HCT116 (cell line): Measurements from ENCODE around the gene GRIP2. TPM values are rescaled to one million over a fixed set of nuclear protein-coding genes. Genes with fewer than 3 reads are reported as not detected.
A peak's percentile ranks its signal among the peaks of the same experiment; 100 is the strongest.

Source experiments
- ATAC-seq: fragments of 200-7000 bp; cut with Tn5 transposase; 2 replicates; pipeline ENCODE4 v1.9.1; 2020; ENCODE audit warnings: mild to moderate bottlenecking, moderate library complexity
- BruUV-seq: library from RNA; stranded (reverse); fragments of 400-500 nt; replicated peaks from 2 replicates; lab custom pipeline; 2021; lab: Mats Ljungman, UMichigan
- CTCF ChIA-PET: fragments of 300-600 bp; sonication (Branson Sonifier 250); formaldehyde crosslinking; loops from one replicate; lab custom pipeline; 2021; ENCODE audit warnings: antibody characterized with exemption; lab: Charles Lee
- POLR2A ChIA-PET: fragments of 300-600, 350-600 bp; sonication (Branson Sonifier 250); formaldehyde crosslinking; loops from one replicate; lab custom pipeline; 2021; ENCODE audit warnings: antibody characterized with exemption; lab: Charles Lee
- RAD21 ChIA-PET, 2 experiments: fragments of 300-600 bp; sonication (Branson Sonifier 250); formaldehyde crosslinking; loops; one replicate each; lab custom pipeline; 2023; ENCODE audit warnings: low total read pairs in 2 of 2; ENCODE audit not compliant: uncharacterized antibody in 2 of 2, unreplicated experiment in 2 of 2, low non-redundant PET in 1 of 2; lab: Charles Lee
- DNase-seq: peaks from one replicate; pipeline ENCODE4 v3.0.0-alpha.2; 2010; ENCODE audit warnings: low read depth, low spot score
- H2AFZ ChIP-seq: fragments of 200-600 bp; shearing (Covaris generic), sonication (generic); 2 replicates; pipeline ENCODE4 v1.6.1; 2017; ENCODE audit warnings: low read depth, mixed run types, mixed read lengths, antibody characterized with exemption, low read length; ENCODE audit not compliant: poor library complexity, severe bottlenecking
- H3K27ac ChIP-seq: 2 replicates; pipeline ENCODE4 v1.5.1; 2012; ENCODE audit warnings: low read depth, low read length
- H3K27me3 ChIP-seq: fragments of 200-600 bp; sonication (generic); 2 replicates; pipeline ENCODE4 v1.6.1; 2016; ENCODE audit warnings: mixed run types, low read length, mixed read lengths; ENCODE audit not compliant: insufficient read depth
- H3K36me3 ChIP-seq, 2 experiments: fragments of 200-500 bp in 1 of 2; fragments of 200-600 bp in 1 of 2; sonication (Bioruptor generic) in 1 of 2; sonication (generic) in 1 of 2; 2 replicates each; pipeline versions ENCODE4 v1.5.1 to v1.6.1; 2014 to 2016; ENCODE audit warnings: low read length in 2 of 2, inconsistent platforms in 1 of 2, mixed read lengths in 1 of 2, mixed run types in 1 of 2; ENCODE audit not compliant: insufficient read depth in 2 of 2, control insufficient read depth in 1 of 2
- H3K4me1 ChIP-seq, 2 experiments: fragments of 200-600 bp in 1 of 2; sonication (generic) in 1 of 2; 2 replicates each; pipeline versions ENCODE4 v1.5.1 to v1.6.1; 2012 to 2017; ENCODE audit warnings: low read length in 2 of 2, inconsistent platforms in 1 of 2, mild to moderate bottlenecking in 1 of 2, mixed read lengths in 1 of 2, mixed run types in 1 of 2, moderate library complexity in 1 of 2; ENCODE audit not compliant: insufficient read depth in 2 of 2, control insufficient read depth in 1 of 2
- H3K4me2 ChIP-seq: fragments of 200-600 bp; sonication (generic); 2 replicates; pipeline ENCODE4 v1.6.1; 2017; ENCODE audit warnings: mixed run types, low read length, mixed read lengths
- H3K4me3 ChIP-seq, 2 experiments: fragments of 200-600 bp in 1 of 2; sonication (generic) in 1 of 2; replicated peaks in 1 of 2; 2 replicates each; pipeline ENCODE4 v1.5.1; 2011 to 2016; ENCODE audit warnings: low read length in 2 of 2, control low read depth in 1 of 2, low read depth in 1 of 2, mild to moderate bottlenecking in 1 of 2, mixed read lengths in 1 of 2, mixed run types in 1 of 2
- H3K79me2 ChIP-seq: fragments of 200-600 bp; sonication (generic); 2 replicates; pipeline ENCODE4 v1.6.1; 2017; ENCODE audit warnings: mild to moderate bottlenecking, mixed run types, low read length, moderate library complexity, mixed read lengths; ENCODE audit not compliant: insufficient read depth
- H3K9ac ChIP-seq: fragments of 200-600 bp; sonication (generic); 2 replicates; pipeline ENCODE4 v1.6.1; 2016; ENCODE audit warnings: low read length, mixed read lengths
- H3K9me2 ChIP-seq: fragments of 200-600 bp; sonication (generic), shearing (Covaris generic); 2 replicates; pipeline ENCODE4 v1.6.1; 2017; ENCODE audit warnings: mixed run types, mild to moderate bottlenecking, moderate library complexity; ENCODE audit not compliant: insufficient read depth
- H3K9me3 ChIP-seq, 2 experiments: fragments of 200-500 bp in 1 of 2; fragments of 200-600 bp in 1 of 2; sonication (Bioruptor generic) in 1 of 2; sonication (generic) in 1 of 2; 2 replicates each; pipeline ENCODE4 v1.6.1; 2014 to 2017; ENCODE audit warnings: low read length in 2 of 2, mixed read lengths in 2 of 2, inconsistent platforms in 1 of 2, low read depth in 1 of 2, mild to moderate bottlenecking in 1 of 2, mixed run types in 1 of 2, moderate library complexity in 1 of 2; ENCODE audit not compliant: control insufficient read depth in 1 of 2, insufficient read depth in 1 of 2
- H4K20me1 ChIP-seq: fragments of 200-600 bp; sonication (generic), shearing (Covaris generic); 2 replicates; pipeline ENCODE4 v1.6.1; 2017; ENCODE audit warnings: mixed run types, mild to moderate bottlenecking, moderate library complexity; ENCODE audit not compliant: insufficient read depth
- EZH2 ChIP-seq: fragments of 200-600 bp; sonication (generic); IDR thresholded peaks from 2 replicates; pipeline ENCODE4 v1.6.1; 2017; ENCODE audit warnings: antibody characterized with exemption, mixed run types
- EZH2phosphoT487 ChIP-seq: fragments of 200-600 bp; IDR thresholded peaks from 2 replicates; pipeline ENCODE4 v1.6.1; 2018; ENCODE audit warnings: antibody characterized with exemption, borderline replicate concordance
- JUND ChIP-seq: IDR thresholded peaks from 2 replicates; pipeline ENCODE4 v1.6.1; 2012
- POLR2A ChIP-seq: IDR thresholded peaks from 2 replicates; pipeline ENCODE4 v1.7.0; 2011; ENCODE audit warnings: borderline replicate concordance; ENCODE audit not compliant: insufficient read depth, insufficient read length; ENCODE audit errors: extremely low read depth
- POLR2AphosphoS5 ChIP-seq: IDR thresholded peaks from 2 replicates; pipeline ENCODE4 v1.6.1; 2011; ENCODE audit warnings: mild to moderate bottlenecking, low read depth, low read length, moderate library complexity
- RAD21 ChIP-seq: IDR thresholded peaks from 2 replicates; pipeline ENCODE4 v1.6.1; 2012; ENCODE audit warnings: low read depth, mild to moderate bottlenecking
- SIN3A ChIP-seq: IDR thresholded peaks from 2 replicates; pipeline ENCODE4 v1.6.1; 2012; ENCODE audit warnings: low read depth
- SP1 ChIP-seq: IDR thresholded peaks from 2 replicates; pipeline ENCODE4 v1.6.1; 2012; ENCODE audit warnings: low read depth
- SRF ChIP-seq: IDR thresholded peaks from 2 replicates; pipeline ENCODE4 v1.6.1; 2012; ENCODE audit warnings: low read depth
- ZFX ChIP-seq: fragments of 450-650 bp; IDR thresholded peaks from 2 replicates; pipeline ENCODE4 v1.6.1; 2017
- ZNF274 ChIP-seq: fragments of 200-500 bp; sonication (Bioruptor generic); IDR thresholded peaks from 2 replicates; pipeline ENCODE4 v1.6.1; 2014; ENCODE audit warnings: mild to moderate bottlenecking, low read depth, low read length, inconsistent platforms
- intact Hi-C: fragments of 100-400 bp; cut with micrococcal nuclease; formaldehyde crosslinking; loops from 2 replicates; pipeline ENCODE4 v1.10.0; 2022
- total RNA-seq: library from RNA; stranded (reverse); gene quantifications from one replicate; pipeline ENCODE4 v1.2.1, GENCODE V29; 2021; ENCODE audit not compliant: unreplicated experiment
- TF ChIP-seq, protein P1 (sequence below): IDR thresholded peaks from 2 replicates; pipeline ENCODE4 v1.6.1; 2012

Gene GRIP2
- total RNA-seq, 1 experiment from 2014 or later: 0.34 TPM

DNA sequence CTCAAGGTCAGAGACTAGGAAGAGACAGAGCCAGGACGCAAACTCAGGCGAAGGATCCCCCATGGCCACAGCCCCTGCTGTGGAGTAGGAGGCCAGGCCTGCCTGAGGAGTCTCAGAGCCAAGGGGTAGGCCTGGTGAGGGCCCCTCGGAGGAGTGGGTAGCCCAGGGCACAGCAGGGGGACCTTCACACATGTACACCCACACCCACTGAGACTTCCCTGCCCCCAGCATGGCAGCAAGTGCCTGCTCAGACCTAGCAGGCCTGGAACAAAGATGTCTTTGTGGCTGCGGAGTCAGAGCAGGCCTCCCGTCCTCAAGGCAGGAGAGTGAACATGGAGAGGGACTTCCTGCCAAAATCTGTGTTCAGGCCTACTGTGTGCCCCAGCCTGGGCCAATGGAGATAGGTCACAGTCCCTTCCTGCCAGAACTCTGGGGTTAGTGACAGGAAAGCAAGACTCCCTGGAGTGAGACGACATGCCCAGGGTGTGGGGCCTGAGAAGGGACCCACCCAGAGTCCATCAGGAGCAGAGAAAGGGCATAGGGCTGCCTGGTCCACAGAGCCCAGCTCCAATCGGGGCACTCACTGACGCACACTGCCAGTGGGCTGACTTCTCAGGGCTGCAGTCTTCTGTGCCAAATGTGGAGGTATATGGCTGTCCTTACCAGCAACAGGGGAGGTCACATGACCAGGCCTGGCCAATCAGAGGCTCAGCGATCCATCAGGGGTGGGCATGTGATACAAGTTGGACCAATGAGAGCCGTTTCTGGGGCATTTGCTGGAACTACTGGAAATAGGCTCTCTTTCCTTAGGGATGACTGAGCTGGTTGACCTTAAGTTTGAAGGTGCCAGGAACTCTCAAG, 2.3 kb downstream of the GRIP2 start:
- H4K20me1 ChIP-seq: no peaks in the 10 kb centered on the region
- H3K36me3 ChIP-seq: no peaks in the 10 kb centered on the region
- BruUV-seq: no TSS peak
- POLR2A ChIA-PET: interaction anchor here (1.2 kb wide), 1 partner anchor 10 kb away, joined by 3 read pairs; no protein-coding TSS in a partner anchor
- intact Hi-C loops: no loop called here
- no peaks in the 10 kb centered on the region for H3K9me2 ChIP-seq
- H3K9ac ChIP-seq: no peak overlapping the region
- no peak overlapping the region for H2AFZ ChIP-seq
- peaks cover 2 to 12% of the 10 kb centered on the region in 2 experiments; a peak in 3 of 4 replicates for H3K4me1 ChIP-seq
- DNase-seq: peak; percentile 47
- RAD21 ChIA-PET: no interaction called here
- H3K4me2 ChIP-seq: peak overlapping the region; percentile 4; the same call in 1 of the 2 replicates
- TF ChIP-seq ZFX: peak; percentile 10; the same call in 1 of the 2 replicates
- TF ChIP-seq, protein P1, sequence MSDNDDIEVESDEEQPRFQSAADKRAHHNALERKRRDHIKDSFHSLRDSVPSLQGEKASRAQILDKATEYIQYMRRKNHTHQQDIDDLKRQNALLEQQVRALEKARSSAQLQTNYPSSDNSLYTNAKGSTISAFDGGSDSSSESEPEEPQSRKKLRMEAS: no peak
- TF ChIP-seq, all 23 proteins: peak for 1
- CTCF ChIA-PET: interaction anchor here (1.6 to 2.9 kb wide), 2 partner anchors 12 kb away, joined by 3 to 11 read pairs; no protein-coding TSS in a partner anchor
- Histone ChIP-seq H3K79me2 (no peaks in the 10 kb centered on the region), H3K27ac (no peak overlapping the region), H3K9me3 (no peaks in the 10 kb centered on the region), H3K4me3 (no peak overlapping the region), H3K27me3 (no peaks in the 10 kb centered on the region)
- ATAC-seq: peak; percentile 83

DNA sequence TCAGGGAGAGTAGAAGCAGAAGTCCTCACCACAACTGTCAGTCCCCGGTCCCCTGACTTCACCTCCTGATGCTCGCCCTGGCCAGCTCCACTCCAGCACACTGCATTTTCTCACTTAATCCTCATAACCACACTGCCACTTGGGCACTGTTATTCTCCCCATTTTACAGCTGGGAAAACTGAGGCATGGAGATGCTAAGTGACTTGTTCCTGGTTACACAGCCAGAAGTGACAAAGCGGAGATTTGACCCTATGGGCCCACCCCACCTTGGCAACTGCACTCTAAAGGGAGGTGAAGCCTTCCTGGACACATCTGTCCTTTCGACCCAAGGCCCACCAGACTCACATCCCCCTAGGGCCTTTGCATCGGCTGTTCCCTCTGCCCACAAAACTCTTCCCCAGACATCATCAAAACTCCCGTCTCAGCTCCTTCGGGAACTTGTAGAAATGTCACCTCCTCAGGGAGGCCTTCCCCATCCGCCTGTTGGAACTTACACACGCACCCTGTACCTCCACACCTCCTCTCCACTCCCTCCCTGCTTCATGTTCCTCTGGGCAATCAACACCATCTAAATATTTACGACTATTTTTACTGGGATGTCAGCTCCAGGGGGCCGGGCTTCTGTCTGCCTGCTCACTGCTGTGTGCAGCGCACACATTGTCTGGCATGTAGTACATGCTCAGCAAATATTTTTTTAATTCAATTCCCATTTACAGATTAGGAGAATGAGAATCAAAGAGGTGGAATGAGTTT, 3.1 kb downstream of the GRIP2 start:
- ChIA-PET POLR2A (no interaction called here), RAD21 (no interaction called here)
- no peaks in the 10 kb centered on the region for H3K79me2 ChIP-seq
- H3K27me3 ChIP-seq: no peaks in the 10 kb centered on the region
- no peak overlapping the region for H3K4me2 ChIP-seq
- intact Hi-C loops: no loop called here
- no peak overlapping the region for H3K27ac ChIP-seq
- H2AFZ ChIP-seq: no peak overlapping the region
- no peak overlapping the region for H3K4me3 ChIP-seq
- no peaks in the 10 kb centered on the region for H3K36me3 ChIP-seq
- no peak for DNase-seq
- no peak for ATAC-seq
- H3K9ac ChIP-seq: no peak overlapping the region
- no peak for TF ChIP-seq JUND
- no peak for TF ChIP-seq POLR2A
- no peak for TF ChIP-seq SP1
- TF ChIP-seq ZNF274: no peak
- no peak for TF ChIP-seq EZH2
- TF ChIP-seq POLR2AphosphoS5: no peak
- TF ChIP-seq, protein P1: no peak
- TF ChIP-seq EZH2phosphoT487: no peak
- TF ChIP-seq ZFX: no peak
- no peak for TF ChIP-seq SIN3A
- no peak for TF ChIP-seq RAD21
- TF ChIP-seq SRF: no peak
- TF ChIP-seq, all 23 proteins: peak for 0
- CTCF ChIA-PET: interaction anchor here (1.6 kb wide), 1 partner anchor 13 kb away, joined by 3 read pairs; no protein-coding TSS in a partner anchor
- Histone ChIP-seq H3K9me3 (no peaks in the 10 kb centered on the region), H4K20me1 (no peaks in the 10 kb centered on the region), H3K4me1 (peaks cover 3 to 19% of the 10 kb centered on the region in 2 experiments; a peak in 3 of 4 replicates), H3K9me2 (no peaks in the 10 kb centered on the region)
- no TSS peak for BruUV-seq
